HuH-7 (cell line): ENCODE measurements around the gene GOLPH3.

Experiments
- DNase-seq: peaks from one replicate; pipeline ENCODE4 v3.0.0; 2011; ENCODE audit warnings: low spot score

The GOLPH3 gene

DNA sequence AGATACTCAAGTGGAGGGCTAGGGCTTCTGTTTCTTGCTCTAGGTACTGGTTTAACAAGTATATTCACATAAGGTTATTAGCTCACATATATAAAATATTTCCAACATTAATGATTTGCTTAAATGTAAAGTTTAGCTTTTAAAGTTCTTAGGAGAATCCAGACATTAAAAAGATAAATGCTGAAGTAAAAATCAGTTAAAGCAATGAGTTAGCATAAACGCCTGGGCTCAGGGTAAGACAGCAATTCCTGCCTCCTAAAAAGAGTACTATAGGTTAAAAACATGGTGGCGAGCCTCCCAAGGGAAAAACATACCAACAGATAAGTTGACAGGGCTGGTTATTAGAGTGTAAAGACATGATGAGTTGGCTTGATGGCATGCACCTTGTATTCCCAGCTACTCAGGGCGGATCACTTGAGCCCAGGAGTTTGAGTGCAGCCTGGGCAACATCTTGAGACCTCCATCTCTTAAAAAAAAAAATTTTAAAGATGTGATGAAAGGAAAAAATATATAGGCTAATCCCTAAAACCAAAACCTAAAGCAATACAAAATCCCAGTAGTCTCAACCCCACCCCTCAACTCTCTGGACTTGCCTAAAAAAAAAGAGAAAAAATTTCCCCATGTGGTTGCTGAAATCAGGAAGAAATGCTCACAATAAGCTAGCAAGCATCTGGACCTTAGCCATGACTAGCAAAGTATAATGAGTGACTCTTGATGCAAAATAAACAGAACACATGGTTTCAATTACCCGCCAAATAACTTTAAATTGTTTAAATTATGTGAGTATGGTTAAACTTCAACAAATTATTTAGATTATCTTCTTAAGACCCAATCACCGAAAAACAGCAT, 3.6 kb downstream of the GOLPH3 start:
- no peak for DNase-seq

DNA sequence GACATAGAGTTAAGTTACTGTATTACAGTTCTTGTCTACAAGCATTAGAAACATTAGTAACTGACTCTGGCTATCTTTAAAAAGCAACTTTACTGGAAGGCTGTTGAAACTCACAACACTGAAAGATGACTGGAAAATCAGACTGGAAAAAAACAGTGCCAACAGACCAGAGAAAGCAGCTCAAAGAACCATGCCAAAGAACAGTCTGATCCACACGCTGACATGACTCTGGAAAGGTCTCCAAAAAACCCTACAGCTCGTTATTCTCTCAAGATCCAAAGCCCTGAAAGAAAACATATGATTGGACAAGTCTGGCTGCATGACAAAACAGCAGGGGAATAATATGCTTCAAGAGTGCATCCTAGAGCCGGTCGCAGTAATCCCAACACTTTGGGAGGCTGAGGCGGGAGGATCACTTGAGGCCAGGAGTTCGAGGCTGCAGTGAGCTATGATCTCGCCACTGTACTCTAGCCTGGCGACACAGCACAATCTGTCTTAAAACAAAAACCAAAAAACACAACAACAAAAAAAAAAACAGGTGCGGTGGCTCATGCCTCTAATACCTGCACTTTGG, 5.6 kb downstream of the GOLPH3 start:
- DNase-seq: no peak

DNA sequence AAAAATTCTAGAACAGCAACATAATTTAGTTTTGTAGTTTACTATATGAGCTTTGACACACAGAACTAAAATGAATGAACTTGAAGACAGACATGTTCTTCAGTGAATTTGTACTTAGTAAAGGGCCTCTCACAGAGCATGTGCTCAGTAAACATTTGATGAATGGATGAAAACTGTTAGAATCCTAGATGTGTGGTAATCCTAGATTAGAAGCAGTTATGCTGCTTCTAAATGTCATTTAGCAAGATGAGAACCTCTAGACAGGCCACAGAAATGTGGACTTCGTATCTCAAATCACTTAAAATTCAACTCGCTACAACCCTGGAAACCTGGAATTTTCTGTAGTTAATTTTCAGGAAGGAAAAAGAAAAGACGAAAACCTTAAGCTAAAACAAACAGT, 8.5 kb downstream of the GOLPH3 start:
- DNase-seq: no peak

DNA sequence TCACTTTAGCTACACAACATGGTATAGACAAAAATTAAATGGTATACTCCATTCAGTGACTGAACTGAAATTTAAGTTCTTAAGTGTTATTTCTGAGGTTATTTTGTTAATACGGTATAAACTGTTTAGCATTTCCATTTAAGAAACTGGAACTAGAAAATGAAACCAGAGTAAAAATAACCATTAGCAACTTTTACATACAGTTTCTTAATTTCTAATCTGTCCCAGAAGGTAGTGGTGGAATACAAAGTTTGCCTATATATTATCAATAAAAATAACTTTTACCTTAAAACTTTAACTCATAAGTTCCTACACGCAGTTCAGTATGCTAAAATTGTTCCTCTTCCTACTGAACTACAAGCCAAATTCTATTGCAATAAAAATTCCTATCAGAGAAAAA, 10.3 kb downstream of the GOLPH3 start:
- DNase-seq: no peak

DNA sequence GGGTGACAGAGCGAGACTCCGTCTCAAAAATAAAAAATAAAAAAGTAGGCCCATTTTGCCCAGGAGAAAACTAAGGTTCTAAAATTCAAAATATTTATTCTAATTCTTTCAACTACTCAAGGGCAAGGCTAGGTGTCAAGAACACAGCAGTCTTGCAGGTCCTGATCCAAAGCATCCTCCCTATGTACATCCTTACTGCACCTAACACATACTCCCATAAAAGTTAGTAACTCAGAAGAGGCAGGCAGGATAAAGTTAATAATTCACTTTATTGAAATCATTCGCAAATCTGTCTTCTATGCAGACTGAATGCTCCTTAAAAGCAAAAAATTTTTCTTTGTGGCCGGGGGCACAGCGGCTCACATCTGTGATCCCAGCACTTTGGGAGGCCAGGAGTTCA, 11.1 kb downstream of the GOLPH3 start:
- no peak for DNase-seq

DNA sequence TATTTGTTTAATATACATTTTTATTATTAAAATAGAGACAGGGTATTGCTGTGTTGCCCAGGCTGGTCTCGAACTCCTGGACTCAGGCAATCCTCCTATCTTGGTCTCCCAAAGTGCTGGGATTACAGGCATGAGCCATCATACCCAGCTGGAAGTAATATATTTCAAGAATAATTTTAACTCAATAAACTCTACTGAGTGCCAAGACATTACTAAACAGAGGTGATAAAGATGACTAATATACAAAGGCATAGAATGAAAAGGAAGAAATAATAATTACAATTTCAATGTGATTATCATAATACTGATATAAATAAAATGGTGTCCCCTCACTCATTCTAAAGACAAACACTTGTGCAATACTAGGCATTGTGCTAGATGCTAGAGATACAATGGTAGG, 13.9 kb downstream of the GOLPH3 start:
- no peak for DNase-seq

DNA sequence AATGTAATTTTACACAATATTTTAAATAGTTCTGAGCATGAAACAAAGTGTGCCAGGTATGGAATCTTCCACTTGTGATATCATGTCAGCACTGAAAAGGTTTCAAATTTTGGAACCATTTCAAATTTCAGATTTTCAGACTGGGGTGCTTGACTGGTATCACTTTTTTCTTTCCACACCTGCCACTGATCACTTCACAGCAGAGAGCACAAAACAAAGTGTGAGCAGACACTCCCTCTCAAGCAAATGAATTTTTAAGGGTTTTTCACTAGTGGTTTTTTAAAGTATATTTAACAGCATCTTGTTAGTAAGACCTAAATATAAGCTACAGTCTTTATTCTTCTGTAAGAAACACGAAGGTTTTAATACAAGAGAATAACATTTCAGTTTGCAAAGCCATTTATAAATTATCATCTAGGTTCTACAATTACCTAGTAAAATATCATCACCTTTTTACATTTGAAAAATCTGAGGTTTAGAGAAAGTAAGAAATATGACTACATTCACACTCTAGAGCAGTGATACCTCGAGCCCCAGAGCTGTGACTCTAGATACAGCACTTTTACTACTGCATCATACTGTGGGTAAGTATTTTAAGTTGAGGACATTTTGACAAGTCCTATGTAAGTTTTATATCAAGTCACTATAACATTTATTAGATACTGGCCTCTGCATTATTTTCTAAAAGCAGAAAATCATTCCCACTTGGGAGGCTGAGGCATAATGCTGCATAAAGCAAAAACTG, 14.6 kb downstream of the GOLPH3 start:
- no peak for DNase-seq

DNA sequence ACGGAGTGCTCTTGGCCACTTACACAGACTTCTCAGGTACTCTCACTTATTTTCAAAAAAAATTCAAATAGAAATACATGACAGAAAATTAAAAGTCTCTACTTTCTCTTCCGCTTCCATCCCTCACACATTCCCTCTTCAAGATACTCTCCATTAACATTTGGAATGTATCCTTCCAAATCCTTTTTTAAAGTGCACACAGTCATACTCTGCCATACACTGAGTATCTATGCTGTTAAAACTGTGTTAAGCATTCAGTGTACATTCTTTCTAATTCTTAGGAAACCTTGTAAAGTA, 15.5 kb downstream of the GOLPH3 start:
- DNase-seq: no peak

DNA sequence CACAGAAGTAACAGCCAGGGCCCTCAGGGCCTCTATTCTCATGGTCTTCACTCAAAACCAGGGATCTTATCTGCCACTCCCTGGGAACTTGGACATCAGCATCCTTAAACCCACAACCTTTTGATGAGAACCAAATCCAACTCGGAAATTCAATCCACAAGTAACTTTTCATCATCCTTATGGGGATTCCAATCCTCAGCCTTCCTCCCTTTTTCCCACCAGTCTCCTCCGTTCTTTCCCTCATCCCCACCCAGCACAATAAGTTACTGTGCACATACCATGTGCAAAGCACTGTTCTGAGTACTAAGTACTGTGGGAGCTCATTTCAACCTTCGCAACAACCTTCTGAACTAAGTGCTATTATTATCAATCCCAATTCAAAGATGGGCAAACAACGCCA, 17.0 kb downstream of the GOLPH3 start:
- no peak for DNase-seq

DNA sequence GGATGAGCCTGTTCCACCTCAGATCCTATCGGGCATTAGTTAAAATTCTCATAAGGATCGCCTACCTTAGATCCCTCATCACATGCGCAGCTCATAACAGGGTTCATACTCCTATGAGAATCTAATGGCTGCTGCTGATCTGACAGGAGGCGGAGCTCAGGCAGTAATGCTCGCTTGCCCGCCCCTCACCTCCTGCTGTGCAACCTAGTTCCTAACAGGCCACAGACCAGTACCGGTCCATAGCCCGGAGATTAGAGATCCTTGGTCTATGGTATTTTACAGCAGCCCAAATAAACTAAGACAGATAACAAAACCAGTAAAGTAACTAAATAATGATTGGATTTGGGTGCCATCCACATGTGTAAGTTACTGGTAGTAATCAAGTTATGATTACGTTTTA, 17.5 kb downstream of the GOLPH3 start:
- DNase-seq: no peak

DNA sequence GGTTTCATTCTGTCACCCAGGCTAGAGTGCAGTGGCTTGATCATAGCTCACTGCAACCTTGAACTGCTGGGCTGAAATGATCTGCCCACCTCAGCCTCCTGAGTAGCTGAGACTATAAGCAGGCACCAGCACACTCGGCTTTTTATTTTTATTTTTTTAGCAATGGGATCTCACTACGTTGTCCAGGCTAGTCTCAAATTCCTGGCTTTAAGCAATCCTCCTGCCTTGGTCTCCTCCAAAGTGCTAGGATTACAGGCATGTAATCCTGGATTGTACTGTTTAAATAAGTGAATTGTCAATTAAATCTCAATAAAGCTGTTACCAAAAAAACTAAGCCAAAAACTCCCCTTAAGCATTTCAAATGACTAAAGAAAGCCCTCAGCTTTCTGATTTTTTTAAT, 18.9 kb downstream of the GOLPH3 start:
- DNase-seq: no peak

DNA sequence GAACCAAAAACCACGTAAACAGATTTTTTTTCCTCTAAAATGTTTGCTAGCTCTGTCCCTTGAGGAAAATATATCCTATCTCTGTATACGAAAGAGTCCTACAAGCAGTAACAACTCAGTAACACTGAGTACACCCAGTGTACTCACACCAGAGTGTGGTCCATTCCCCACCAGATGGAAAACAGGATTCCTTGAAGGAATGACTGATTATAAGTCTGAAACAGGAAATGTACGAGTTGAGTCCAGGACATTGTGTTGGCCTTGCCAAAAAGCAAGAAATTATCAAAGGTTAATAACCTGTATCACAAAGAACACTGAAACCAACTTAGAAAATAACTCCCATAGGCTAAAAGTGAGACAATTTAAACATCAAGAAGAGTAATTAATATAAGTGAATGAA, 20.4 kb downstream of the GOLPH3 start:
- DNase-seq: no peak

DNA sequence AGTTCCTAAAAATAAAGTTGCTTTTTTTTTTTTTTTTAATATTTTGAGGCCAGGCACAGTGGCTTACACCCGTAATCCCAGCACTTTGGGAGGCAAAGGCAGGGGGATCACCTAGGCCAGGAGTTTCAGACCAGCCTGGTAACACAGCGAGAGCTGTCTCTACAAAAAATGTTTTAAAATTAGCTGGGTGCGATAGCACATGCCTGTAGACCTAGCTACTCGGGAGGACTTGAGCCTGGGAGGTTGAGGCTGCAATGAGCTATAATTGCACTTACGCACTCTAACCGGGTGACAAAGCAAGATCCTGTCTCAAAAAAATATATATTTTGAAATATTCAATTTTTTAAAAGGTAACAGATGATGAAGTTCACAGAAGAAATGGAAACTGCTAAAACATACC, 22.9 kb downstream of the GOLPH3 start:
- DNase-seq: no peak

DNA sequence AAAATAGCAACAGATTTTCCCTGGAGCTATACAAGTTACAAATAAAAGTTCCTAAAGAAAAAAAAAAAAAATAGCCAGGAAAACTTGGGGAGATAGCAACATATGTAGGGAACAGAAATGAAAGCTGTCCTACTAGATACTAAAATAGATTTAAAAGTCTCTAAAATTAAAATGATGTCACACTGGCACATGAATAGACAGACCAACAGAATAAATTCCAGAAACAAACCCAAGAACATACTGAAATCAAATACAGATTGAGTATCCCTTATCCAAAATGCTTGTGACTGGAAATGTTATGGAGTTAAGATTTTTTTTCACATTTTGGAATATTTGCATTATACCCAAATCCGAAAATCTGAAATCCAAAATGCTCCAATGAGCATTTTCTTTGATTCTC, 23.8 kb downstream of the GOLPH3 start:
- no peak for DNase-seq

DNA sequence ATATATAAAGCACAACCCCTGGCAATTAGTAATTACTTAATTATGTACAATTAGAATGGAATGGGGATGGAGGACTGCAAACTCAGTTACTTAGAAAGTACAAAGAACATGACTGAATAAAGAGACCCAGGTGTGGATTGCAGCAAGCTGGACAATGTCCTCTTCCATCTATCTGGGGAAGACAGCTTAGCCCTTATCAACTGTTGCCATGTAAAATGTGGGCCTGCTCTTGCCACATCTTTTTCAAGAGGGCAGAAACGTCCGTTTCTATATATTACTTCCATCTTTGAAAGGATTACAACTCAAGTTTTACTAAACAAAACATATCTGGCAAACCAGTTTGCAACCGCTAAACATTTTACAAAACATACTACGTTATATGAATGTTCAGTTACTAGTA, 26.2 kb downstream of the GOLPH3 start:
- DNase-seq: peak; percentile 38

DNA sequence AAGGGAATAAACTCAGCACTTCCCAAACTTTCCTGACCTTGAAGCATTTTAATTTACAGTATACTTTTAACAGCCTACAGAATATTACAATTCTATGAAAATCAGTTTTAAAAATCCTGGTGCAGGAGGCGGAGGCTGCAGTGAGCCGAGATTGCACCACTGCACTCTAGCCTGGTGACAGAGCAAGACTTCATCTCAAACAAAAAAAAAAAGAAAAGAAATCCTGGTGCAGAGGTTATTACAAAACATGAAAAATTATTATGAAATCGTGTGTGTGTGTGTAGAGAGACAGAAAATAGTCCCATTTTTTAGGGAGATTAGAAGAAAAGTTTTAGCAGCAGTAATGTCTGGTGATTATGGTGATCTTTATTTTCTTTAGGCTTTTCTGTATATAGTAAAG, 26.9 kb downstream of the GOLPH3 start:
- DNase-seq: no peak

DNA sequence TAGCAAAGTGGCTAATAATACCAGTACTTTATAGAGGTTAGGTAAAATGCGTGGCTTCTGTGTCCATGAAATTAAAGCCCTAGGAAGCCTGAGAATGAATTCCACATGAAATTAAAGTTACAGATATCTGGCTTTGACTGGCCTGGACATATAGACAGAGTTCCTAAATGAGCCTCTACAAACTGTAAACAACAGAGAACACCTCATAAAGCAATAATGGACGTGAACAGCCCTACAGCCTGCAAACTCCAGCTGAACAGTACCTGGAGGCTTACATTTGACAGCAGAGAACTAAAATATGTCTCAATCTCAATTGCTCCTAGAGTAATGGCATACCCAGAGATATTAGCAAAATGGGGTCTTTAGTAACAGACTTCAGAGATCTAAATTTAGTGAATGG, 28.7 kb downstream of the GOLPH3 start:
- DNase-seq: no peak

DNA sequence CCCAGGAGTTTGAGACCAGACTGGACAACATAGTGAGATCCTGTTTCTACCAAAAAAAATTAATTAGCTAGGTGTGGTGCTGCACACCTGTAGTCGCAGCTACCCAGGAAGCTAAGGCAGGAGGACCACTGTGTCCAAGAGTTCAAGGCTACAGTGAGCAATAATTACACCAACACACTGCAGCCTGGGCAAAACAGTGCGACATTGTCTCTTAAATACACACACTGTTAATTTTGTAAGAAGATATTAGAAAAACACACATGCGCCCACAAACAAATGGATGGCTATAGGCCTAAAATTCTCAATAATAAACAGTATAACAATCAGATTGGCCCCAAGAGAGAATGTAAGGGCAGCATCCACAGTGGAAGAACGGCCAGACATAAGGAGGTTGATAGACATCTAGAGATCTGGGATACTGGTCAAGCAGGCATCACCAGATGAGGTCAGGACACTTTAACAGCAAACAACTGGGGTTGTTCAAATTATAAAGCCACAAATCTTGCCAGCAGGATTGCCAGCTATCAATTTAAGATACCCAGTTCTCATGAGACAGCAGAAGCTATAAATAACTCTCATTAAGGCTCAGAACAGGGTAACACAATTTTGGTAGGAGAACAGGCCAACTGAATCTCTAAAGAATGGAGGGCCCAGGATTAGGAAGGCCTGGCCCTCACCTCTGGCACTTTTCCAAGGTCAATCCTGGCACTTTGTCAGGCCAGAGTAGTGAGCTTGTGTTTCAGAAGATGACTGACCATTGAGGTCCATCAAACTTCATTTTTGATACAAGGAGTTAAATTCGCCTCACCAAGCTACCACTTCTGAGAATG, 29.5 kb downstream of the GOLPH3 start:
- no peak for DNase-seq

DNA sequence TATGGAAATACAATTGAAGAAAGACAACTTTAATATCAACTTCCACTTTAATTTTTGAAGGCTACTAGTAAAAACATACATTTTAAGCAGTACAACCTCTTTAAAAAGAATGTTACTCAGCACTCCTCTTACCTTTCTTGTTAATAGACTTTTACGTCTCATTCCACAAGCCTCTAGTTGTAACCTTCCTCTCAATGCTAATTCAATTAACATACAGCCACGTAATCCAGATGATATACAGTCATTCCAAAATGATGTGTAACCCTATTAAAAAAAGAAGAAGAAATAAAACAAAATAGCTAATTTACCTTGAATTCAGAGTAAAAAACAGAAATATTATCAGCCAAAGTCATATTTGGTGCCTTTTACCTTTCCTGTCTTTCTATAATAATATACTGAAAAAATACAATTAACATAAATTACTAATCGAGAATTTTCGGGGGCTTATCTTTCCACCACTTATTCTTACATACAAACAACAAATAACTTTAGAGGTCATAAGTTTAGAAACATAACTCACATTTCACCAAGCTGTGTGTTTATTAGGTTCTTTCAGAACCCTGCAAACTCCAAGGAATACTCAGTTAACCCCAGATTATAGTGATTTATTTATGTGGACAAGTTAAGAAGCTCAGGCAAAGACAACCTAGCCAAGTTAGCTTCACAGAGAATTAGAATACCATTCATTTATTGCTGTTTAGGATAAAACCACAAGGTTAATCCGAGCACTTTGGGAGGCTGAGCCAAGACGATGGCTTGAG, 30.3 kb downstream of the GOLPH3 start:
- no peak for DNase-seq

DNA sequence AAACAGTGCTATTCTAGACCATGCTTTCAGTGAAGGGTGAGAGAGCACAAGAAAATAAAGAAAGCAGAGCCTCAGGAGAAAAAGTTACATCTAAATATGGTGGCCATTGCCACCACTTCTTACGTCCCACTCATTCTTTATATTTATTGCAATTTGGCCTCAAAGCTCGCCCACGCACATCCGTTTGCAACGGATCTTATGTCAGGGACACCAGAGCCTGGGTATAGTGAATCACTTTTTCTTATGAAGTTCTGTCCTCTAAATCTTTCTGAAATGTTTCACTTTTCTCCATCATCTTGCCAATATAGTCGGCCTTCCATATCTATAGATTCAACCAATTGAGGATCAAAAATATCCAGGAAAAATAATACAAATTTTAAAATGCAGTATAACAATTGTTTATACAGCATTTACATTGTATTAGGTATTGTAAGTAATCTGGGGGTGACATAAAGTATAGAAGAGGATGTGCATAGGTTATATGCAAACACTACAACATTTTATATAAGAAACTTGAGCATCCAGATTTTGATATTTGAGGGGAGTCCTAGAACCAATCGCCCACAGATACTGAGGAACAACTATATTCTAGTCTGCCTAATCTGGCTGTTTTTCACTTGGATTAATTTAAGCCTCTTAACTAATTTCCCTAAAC, 35.2 kb downstream of the GOLPH3 start:
- no peak for DNase-seq

DNA sequence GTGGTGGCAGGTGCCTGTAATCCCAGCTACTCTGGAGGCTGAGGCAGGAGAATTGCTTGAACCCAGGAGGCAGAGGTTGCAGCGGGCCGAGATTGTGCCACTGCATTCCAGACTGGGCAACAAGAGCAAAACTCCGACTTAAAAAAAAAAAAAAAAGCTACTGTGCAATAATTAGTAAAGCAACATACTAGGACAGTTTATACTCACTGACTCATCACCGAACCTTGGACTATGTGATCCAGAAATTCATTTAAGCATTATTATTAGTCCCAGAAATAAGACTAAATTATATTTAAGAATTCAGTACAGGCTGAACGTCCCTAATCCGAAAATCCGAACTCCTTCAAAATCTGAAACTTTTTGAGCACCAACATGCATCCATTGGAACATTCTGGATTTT, 37.8 kb downstream of the GOLPH3 start:
- DNase-seq: no peak
